Iris pigment epithelial cell (primary cell): Measurements from ENCODE around the gene PLEKHA4.

Source experiments
- DNase-seq: peaks from one replicate; pipeline ENCODE4 v3.0.0-alpha.2; 2011; ENCODE audit warnings: low read depth

PLEKHA4 gene

DNA sequence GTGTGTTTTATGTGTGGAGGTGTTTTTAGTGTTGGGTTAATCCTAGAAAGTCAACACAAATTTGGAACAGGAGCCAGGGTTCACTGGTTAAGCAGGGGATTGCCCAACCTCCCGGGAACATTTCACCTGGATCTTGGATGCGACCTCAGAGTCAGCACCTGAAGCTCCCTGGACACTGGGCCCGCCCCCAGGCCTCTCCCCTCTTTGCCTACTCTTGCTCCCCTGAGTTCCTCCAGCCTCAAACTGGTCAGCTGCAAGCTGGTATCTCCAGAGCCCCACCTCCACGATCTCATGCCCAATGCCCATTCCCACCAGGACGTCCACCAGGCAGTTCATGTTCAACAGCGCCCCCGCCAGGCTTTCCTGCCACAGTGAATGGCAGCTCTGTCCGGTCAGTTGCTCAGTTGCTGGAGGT is 41.8 kb downstream of the PLEKHA4 start:
- no peak for DNase-seq

- DNase-seq = no peak
These were observed 45.9 kb downstream of the PLEKHA4 start for GRCh38 chr19:48822514-48822913.

GRCh38 chr19:48821633-48822032 is 46.8 kb downstream of the PLEKHA4 start:
- no peak for DNase-seq

GRCh38 chr19:48819366-48819816 is 49.0 kb downstream of the PLEKHA4 start:
- peak; percentile 83 for DNase-seq

- no peak for DNase-seq
These were observed 50.1 kb downstream of the PLEKHA4 start for GRCh38 chr19:48818234-48818820.

- no peak for DNase-seq
These were observed 50.8 kb downstream of the PLEKHA4 start for GRCh38 chr19:48817585-48818124.

GRCh38 chr19:48815870-48816501 is 52.4 kb downstream of the PLEKHA4 start:
- peak; percentile 25 for DNase-seq

- no peak for DNase-seq
These were observed 53.5 kb downstream of the PLEKHA4 start for GRCh38 chr19:48814895-48815294.

GRCh38 chr19:48813123-48813913 is 55.1 kb downstream of the PLEKHA4 start:
- no peak for DNase-seq

DNA sequence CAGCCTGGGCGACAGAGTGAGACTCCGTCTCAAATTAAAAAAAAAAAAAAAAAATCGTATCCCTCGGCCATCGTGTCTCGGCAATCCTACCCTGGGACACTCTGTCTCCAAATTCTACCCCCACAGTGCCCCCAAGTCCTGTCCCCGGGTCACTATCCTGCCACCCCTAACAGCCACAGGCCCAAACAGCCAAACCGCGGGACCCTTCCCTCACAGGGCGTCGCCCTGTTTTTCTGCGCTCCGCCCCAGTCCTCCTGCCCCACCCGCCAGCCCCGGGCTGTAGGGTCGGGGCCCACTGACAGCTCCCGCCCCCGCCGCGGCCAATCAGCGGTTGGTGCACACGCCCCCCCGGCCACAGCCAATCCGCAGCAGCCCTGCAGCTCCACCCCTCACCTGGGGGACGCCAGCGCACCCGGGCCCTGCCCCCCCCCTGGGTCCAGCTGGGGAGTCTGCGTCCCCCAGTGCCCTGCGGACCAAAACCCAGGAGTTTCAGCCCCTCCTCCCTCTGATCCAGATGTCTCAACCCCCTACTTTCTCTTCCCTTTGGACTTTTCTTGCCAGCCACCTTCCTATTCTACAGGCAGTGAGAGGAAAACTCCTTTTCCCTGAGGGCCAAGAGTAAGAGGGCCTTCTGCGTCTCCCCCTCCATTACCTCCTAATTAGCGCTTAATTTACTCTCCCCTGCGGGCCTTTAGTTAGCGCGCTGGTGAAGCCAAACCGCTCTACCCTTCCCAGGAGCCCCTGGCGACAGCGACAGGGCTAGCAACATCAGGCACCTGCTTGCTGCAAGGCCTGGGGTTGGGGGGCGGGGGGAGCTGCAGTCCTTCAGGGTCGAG is 56.1 kb downstream of the PLEKHA4 start:
- DNase-seq = peak; percentile 74

DNA sequence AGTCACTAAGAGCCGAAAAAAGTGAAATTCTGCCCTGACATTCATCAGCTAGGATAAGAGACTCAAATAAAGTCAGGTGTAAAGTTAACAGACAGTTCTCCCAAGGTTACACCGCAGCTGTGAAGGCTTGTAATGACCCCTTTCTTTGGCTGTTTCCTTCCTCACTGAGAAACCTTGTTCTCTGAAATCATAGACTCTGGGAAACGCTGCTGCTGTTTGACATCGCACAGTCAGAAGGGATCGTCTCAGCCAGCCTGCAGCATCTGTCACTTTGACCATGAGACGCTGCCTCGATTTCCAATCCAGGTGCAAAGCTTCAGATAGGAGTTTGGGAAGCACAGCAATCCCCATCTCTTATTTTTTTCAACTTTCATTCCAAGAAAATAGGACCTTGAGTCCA is 58.3 kb downstream of the PLEKHA4 start:
- no peak for DNase-seq

DNA sequence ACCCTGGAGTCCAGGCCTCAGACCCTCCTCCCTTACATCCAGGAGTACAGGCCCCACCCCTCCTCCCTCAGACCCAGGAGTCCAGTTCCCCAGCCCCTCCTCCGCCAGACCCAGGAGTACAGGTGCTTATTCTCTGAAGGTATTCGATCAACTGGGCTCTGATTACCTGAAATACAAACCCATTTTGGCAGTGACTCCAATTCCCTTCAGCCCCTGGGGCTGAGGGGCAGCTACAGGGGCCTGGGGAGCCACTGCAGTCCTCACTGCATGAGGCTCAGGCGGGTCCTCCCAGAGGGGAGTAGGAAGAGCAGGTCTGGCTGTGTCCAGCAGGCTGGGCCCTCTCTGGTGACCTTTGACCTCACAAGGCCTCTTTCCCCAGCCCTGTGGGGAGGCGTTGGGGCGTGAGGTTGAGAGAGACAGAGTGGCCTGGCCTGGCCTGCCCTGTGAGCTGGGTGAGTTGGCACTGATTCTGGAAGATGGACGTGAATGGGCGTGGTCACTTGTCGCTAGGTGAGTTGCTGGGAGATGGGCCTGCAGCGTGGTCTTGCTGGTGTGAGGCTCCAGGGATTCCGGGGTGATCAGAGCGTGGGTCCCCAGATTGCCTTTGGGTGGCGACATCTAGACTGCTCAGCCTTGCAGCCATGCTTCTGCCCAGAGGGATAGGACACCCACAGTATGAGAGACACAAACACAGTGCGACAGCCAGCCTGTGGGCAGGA is 60.7 kb downstream of the PLEKHA4 start:
- no peak for DNase-seq

DNA sequence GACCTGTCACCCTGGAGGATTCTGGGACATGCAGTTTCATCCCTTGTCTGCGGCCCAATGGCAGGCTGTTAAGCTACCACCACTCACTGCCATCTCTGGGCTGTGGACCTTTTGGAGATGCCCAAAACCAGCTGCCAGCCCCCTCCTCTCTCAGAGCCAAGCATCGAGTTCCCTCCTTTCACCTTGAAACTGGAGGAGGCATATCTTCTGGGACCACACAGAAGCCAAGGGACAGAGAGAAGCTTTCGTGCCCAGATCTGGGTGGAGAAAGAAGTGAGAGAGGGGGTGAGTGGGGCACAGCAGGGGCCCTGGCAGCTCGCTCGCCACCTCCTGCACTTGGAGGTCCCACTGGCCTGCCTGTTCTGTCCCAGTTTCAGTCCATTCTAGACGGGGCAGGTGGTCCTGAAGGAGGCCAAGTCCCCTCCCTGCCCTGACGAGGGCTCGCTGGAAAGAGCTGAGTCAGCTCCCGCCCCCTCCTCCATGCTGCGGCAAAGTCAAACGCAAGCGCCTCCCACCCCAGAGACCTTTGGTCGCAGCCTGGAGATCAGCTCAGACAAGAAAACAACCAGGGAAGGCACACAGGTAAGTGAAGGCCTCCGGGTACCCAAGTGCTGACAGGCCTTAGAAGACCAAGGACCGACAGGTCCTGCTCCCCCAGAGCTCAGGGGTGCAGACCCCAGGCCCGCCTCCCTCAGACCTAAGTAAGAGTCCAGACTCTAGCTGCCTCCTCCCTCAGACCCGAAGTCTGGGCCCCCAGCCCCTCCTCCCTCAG is 61.4 kb downstream of the PLEKHA4 start:
- DNase-seq = no peak

DNA sequence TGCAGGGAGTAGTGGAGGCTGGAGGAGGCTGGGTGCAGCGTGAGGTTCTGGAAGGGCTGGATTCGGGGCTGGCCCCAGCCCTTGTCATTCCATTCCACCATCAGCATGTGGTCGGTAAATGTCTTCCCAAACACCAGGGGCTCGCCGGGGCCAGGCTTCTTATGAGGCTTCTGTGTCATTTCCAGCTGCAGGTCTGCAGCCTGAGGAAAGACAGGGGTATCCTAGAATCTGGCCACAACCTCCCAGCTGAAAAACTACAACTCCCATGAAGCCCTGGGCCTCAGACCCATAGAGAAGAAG is 61.9 kb downstream of the PLEKHA4 start:
- DNase-seq = peak; percentile 48

- DNase-seq = no peak
These were observed 63.0 kb downstream of the PLEKHA4 start for GRCh38 chr19:48805452-48805851.

DNA sequence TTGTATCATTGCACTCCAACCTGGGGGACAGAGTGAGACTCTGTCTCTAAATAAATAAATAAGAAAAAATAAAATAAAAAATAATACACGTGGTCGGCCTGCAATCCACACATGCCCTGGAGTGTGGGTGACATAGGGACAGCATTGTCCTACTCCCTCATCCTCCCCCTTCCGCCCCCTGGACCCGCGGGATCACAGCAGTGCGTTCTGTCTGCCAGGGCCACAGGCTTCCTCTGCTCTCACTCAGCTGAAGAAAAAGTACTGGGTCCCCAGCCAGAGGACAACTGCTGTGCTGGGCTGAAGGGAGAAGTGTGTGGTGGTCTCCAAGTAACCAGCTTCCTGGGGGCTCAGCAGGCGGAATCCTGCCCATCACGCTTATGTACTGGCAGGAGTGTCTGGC is 63.9 kb downstream of the PLEKHA4 start:
- DNase-seq = no peak

- no peak for DNase-seq
These were observed 65.8 kb downstream of the PLEKHA4 start for GRCh38 chr19:48802623-48803022.

DNA sequence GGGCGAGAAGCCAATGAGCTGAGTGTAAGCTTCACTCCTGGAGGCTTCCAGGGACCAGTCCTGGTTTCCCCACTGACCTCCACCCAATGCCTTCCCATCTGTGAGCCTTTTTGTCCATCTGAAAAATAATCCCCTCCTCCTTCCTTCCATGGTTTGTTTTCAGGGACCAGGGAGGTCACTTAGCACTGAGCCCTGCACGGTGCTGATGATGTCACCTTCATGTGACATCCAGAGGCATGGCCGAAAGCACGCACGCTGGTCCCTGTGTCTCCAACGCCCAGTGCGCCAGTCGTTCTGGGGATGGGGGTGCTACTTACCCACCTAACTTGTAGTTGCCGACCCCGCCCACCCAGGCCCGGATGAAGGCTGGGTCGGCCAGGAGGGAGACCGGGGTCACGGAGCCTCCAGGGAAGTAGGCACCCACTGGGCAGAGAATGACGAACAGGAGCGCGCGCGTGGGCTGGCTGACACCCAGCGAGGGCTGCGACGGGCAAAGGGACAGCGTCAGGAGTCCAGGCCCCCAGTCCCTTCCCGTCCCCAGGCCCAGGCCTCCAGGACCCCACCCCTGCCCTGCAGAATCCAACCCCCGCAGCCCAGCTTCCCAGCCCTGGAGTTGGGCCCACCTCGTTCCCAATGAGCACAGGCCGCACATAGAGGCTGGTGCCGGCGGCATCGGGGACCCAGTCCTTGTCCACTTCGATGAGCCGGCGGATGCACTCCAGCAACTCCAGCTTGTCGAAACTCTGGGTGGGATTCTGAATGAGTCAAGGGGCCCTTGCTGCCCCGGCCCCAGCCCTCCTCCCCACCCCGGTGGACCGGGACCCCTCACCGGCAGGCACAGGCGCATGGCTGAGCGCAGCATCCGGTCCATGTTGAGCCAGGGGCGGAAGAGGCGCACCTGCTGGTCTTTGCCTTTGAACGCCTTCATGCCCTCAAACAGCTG is 68.8 kb downstream of the PLEKHA4 start:
- no peak for DNase-seq

DNA sequence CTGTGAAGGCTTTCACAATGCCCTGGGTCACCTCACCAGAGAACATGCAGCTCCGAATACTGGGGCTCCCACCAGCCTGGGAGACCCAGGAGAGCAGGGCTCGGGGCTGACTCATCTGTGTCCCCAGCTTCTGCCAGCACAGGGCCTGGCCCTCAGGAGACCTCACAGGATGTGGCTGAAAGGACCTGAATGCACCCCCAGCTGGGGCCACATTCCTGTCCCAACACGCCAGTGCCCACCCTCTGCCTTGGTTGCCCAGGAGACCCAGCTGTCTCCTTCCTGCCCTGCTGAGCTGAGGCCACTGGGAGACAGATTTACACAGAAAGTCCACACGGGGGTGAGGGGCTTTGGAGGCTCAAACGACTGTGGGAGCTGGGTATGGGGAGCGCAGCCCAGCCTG is 69.5 kb downstream of the PLEKHA4 start:
- peak; percentile 46 for DNase-seq

DNA sequence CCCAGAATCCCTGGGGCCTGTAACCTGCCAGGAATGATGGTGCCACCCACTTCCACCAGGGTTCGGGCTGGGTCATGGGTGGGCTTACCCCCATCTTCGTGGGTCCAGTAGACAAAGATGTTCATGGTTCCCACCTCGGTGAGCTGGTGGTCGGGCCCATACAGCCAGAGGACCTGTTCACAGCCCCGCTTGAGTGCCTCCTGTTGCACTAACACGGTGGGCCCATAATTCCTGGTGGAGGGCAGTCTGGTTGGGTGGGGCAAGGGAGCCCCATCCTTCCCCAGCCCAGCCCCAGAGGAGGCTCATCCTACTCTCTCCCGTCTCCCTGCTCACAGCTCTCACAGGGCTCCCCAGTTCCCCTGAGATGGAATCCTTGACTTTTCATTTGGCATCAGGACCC is 71.3 kb downstream of the PLEKHA4 start:
- no peak for DNase-seq
